Transverse colon (tissue), 4 donors: ENCODE results near the gene CXCL17. TPM values are rescaled to one million over a fixed set of nuclear protein-coding genes. Genes with fewer than 3 reads are reported as not detected.

Source experiments
- DNase-seq: peaks from one replicate; pipeline ENCODE4 v3.0.0-alpha.2; 2019
- H3K27ac ChIP-seq, 4 donors: fragments of 200-600 bp; sonication (generic); 2 replicates each; pipeline ENCODE4 v1.5.1; 2016 to 2018; ENCODE audit warnings: inconsistent platforms in 4 of 4
- H3K27me3 ChIP-seq: fragments of 200-600 bp; sonication (generic); 2 replicates; pipeline ENCODE4 v1.5.1; 2017; ENCODE audit warnings: inconsistent platforms
- H3K36me3 ChIP-seq, 4 donors: fragments of 200-600 bp; sonication (generic); 2 replicates each; pipeline ENCODE4 v1.5.1; 2017 to 2019; ENCODE audit warnings: inconsistent platforms in 4 of 4
- H3K4me1 ChIP-seq, 4 donors: fragments of 200-600 bp; sonication (generic); 2 replicates each; pipeline ENCODE4 v1.5.1; 2017 to 2020; ENCODE audit warnings: inconsistent platforms in 4 of 4
- H3K4me3 ChIP-seq, 4 donors: fragments of 200-600 bp; sonication (generic); 1 replicate in 1 of 4; 2 replicates in 3 of 4; pipeline versions ENCODE4 v1.5.1 to v1.6.1; 2017 to 2019; ENCODE audit warnings: inconsistent platforms in 4 of 4
- H3K9me3 ChIP-seq, 2 donors: fragments of 200-600 bp; sonication (generic); 2 replicates each; pipeline ENCODE4 v1.5.1; 2017 to 2019; ENCODE audit warnings: inconsistent platforms in 2 of 2
- EP300 ChIP-seq: sonication (generic); formaldehyde crosslinking; IDR thresholded peaks from one replicate; pipeline ENCODE4 v1.6.1; 2017; ENCODE audit warnings: antibody characterized with exemption, low read depth
- POLR2A ChIP-seq: fragments of 450-650 bp; IDR thresholded peaks from one replicate; pipeline ENCODE4 v1.6.1; 2016; ENCODE audit warnings: antibody characterized with exemption, mild to moderate bottlenecking, moderate library complexity
- POLR2AphosphoS5 ChIP-seq, 3 donors: sonication (generic); formaldehyde crosslinking; IDR thresholded peaks; one replicate each; pipeline ENCODE4 v1.6.1; 2016; ENCODE audit warnings: antibody characterized with exemption in 3 of 3
- WGBS, 2 donors: methylation state at CpG; one replicate each; pipeline ENCODE4 v1.1.5; 2018; ENCODE audit warnings: low coverage in 1 of 2; 5-methylcytosine and 5-hydroxymethylcytosine counted together
- in situ Hi-C, 4 donors: fragments of 200-750 bp; cut with MboI; loops; one replicate each; pipeline versions ENCODE4 v1.15.0 to v1.15.1; 2017; ENCODE audit warnings: low sequenced_read_pairs in 3 of 4, low pct_ligation_motif_present in 1 of 4, low pct_unique_long_range_greater_than_20kb in 1 of 4
- intact Hi-C: fragments of 100-400 bp; cut with DNase I; formaldehyde crosslinking; loops from one replicate; pipeline ENCODE4 v1.15.1; 2023; ENCODE audit warnings: low total_unique reads
- total RNA-seq, 4 donors: library from RNA; depleted of rRNA; stranded (reverse); fragments of >200 nt; gene quantifications; one replicate each; pipeline ENCODE4 v1.1.0, GENCODE V29; 2016
- TF ChIP-seq, protein P1 (sequence below), 5 experiments: fragments of 200-600 bp in 3 of 5; fragments of 450-650 bp in 2 of 5; sonication (generic) in 3 of 5; IDR thresholded peaks; 1 replicate in 2 of 5; 2 replicates in 3 of 5; pipeline ENCODE4 v1.5.1; 2016 to 2017; ENCODE audit warnings: antibody characterized with exemption in 5 of 5, inconsistent platforms in 3 of 5, mild to moderate bottlenecking in 2 of 5, moderate library complexity in 1 of 5

Gene CXCL17
- total RNA-seq, 4 donors from 2014 or later, result not detected

DNA sequence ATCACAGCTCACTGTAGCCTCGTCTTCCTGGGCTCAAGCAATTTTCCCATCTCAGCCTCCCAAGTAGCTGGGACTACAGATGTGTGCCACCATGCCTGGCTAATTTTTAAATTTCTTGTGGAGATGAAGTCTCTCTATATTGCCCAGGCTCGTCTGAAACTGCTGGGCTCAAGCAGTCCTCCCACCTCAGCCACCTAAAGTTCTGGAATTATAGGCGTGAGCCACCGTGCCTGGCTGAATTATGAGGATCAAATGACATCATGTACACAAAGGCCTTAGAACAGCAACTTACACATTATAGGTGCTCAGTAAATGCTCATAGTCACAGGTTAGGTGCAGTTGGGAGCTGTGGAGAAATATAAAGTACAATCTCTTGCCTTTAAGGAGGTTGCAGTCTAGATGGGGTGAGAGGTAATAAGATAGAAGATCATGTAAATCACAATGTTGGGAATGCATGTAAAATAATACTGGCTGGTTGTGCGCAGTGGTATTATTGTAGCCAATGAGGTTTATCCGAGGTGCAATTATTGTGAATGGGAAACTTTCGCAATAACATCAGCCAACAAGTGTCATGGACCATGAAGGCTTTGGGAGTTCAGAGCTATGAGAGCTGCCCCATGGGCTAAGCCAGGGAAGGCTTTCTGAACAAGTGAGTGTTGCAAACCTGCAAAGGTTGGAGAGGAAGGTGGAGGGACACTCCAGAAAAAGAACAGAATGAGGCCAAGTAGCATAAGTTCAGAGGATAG lies 29.8 kb upstream of the CXCL17 start:
- DNase-seq, result no peak
- in situ Hi-C loops (no loop called here), intact Hi-C loops (no loop called here)
- H3K9me3 ChIP-seq, result no peaks in the 10 kb centered on the region
- H3K36me3 ChIP-seq, result no peaks in the 10 kb centered on the region
- no peak overlapping the region for H3K4me3 ChIP-seq
- 75 to 80% methylated on average over 1 to 7 of the region's 7 CpGs for WGBS, 2 donors
- no peaks in the 10 kb centered on the region for H3K27me3 ChIP-seq
- no peak for TF ChIP-seq EP300
- TF ChIP-seq POLR2A, result no peak
- TF ChIP-seq POLR2AphosphoS5 (IDR thresholded peaks at IDR 0.05), result no peak
- TF ChIP-seq, protein P1, sequence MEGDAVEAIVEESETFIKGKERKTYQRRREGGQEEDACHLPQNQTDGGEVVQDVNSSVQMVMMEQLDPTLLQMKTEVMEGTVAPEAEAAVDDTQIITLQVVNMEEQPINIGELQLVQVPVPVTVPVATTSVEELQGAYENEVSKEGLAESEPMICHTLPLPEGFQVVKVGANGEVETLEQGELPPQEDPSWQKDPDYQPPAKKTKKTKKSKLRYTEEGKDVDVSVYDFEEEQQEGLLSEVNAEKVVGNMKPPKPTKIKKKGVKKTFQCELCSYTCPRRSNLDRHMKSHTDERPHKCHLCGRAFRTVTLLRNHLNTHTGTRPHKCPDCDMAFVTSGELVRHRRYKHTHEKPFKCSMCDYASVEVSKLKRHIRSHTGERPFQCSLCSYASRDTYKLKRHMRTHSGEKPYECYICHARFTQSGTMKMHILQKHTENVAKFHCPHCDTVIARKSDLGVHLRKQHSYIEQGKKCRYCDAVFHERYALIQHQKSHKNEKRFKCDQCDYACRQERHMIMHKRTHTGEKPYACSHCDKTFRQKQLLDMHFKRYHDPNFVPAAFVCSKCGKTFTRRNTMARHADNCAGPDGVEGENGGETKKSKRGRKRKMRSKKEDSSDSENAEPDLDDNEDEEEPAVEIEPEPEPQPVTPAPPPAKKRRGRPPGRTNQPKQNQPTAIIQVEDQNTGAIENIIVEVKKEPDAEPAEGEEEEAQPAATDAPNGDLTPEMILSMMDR (IDR thresholded peaks at IDR 0.05), result no peak
- no peak overlapping the region for H3K27ac ChIP-seq
- H3K4me1 ChIP-seq, result peaks cover 0 to 18% (median 8%) of the 10 kb centered on the region in 4 donors

DNA sequence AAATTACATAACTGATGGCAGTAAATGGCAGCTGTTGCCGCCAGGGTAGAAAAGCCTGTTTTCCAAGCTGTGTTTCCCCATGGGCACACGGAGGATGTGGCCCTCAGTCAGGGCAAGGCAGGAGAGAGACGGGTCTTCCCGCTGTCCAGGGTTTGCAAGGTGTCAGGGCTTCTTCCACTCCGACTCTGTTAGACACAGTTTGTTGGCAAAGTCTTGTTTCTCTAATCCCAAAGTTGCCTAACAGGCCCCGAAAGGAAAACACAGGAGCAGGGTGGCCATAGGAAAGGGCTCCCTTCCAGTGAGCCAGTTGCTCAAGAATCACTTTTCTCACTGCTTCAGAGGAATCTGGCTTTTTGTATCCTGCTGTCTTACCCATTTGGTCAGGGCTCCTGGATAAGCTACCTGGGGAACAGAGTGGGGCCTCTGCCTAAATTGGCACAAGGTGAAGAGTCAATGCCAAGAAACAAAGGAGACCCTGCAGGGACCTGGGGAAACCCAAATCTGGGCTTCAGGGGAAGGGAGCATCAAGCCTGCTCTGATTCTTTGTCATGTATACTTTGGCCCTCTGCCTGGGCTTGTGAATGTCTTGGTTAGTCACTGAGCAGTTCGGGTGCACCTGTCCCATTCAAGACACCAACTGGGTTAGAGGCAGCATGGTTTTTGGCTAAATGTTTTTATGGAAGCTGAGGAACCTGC lies 29.0 kb upstream of the CXCL17 start:
- Histone ChIP-seq H3K27ac (peak overlapping the region in 1 of 4 donors; percentile 4), H3K4me3 (no peak overlapping the region), H3K36me3 (no peaks in the 10 kb centered on the region), H3K4me1 (peaks cover 0 to 23% (median 13%) of the 10 kb centered on the region in 4 donors), H3K9me3 (no peaks in the 10 kb centered on the region), H3K27me3 (no peaks in the 10 kb centered on the region)
- 27 to 53% methylated on average over 2 to 7 of the region's 7 CpGs for whole genome bisulfite sequencing, 2 donors
- peak; percentile 38 for DNase-seq
- intact Hi-C loops, result no loop called here
- TF ChIP-seq, protein P1 (IDR thresholded peaks at IDR 0.05), result peak in 1 of 5 experiments; percentile 23
- no peak for TF ChIP-seq EP300
- in situ Hi-C loops, result no loop called here

DNA sequence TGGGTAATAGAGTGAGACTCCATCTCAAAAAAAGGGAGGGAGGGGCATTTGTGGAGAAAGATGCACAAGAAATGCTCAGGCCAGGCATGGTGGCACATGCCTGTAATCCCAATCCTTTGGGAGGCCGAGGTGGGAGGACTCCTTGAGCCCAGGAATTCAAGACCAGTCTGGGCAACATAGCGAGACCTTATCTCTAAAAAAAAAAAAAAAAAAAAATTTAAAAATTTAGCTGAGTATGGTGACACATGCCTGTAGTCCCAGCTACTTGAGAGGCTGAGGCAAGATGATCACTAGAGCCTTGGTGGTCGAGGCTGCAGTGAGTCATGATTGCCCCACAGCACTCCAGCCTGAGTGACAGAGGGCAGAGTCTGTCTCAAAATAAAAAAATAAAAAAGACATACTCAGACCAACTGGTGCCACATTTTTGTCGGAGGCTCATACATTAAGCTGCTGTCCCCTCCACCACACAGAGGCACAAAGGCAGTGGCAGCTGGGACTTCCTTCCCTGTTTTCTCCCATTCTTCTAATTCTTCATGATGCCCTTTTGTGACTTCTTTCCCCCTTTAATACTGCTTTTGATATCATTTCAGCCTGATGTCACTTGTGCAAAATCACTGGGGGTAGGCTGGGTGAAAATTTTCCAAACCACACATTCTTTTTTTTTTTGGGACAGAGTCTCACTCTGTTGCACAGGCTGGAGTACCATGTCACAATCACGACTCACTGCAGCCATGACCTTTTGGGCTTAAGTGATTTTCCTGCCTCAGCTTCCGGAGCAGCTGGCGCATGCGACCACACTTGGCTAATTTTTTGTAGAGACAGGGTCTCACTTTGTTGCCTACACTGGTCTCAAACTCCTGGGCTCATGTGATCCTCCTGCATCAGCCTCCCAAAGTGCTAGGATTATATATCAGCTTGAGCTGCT lies 26.8 kb upstream of the CXCL17 start:
- TF ChIP-seq POLR2AphosphoS5 (IDR thresholded peaks at IDR 0.05), result no peak
- no peak for TF ChIP-seq POLR2A
- TF ChIP-seq, protein P1 (IDR thresholded peaks at IDR 0.05), result no peak
- TF ChIP-seq EP300, result no peak
- intact Hi-C loops (no loop called here), in situ Hi-C loops (no loop called here)

More for the DNA sequence above, 26.8 kb upstream of the CXCL17 start:
- no peaks in the 10 kb centered on the region for H3K27me3 ChIP-seq
- H3K4me1 ChIP-seq, result peaks cover 0 to 32% (median 16%) of the 10 kb centered on the region in 4 donors
- DNase-seq, result no peak
- H3K9me3 ChIP-seq, result no peaks in the 10 kb centered on the region
- H3K36me3 ChIP-seq, result no peaks in the 10 kb centered on the region
- H3K27ac ChIP-seq, result no peak overlapping the region
- WGBS, 2 donors, result 67 to 70% methylated on average over 4 to 8 of the region's 8 CpGs
- H3K4me3 ChIP-seq, result no peak overlapping the region
